Measurements from ENCODE around the gene GRPEL1.

The GRPEL1 gene

DNA sequence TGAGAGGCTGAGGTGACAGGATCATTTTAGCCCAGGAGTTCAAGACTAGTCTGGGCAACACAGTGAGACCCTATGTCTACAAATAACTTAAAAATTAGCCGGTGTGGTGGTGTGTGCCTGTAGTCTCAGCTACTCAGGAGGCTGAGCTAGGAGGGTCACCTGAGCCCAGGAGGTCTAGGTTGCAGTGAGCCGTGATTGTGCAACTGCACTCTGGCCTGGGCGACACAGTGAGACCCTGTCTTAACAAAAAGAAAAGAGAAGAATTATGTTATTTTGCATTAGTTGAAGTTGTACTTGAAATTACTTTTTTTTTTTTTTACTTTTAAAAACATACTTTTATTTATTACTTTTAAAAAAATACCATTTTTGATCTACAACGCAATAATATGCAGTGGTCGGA is 46.5 kb downstream of the GRPEL1 start:
- no peak for DNase-seq

- no peak for DNase-seq
These were observed 47.0 kb downstream of the GRPEL1 start for GRCh38 chr4:7020856-7021255.

DNA sequence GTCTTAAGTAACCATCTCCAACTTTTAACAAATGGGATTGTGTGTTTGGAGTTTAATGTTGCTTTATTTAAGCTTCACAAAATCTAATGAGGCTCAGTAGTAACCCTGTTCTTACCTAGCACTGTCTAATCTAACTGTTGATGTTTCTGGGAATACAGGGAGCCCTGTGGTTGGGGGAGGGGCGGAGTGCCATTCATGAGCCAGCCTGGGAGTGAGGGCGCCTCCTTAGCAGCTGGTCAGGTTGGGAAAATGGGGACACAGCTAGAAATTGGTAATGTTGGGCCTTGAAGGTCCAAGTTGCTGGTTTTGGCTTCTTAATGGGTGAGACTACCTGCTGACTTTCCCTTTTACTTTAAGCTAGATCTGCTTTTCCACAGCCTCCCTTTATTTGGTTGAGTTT is 47.6 kb downstream of the GRPEL1 start:
- no peak for DNase-seq

GRCh38 chr4:7019367-7019766 is 48.5 kb downstream of the GRPEL1 start:
- DNase-seq: no peak

GRCh38 chr4:7018281-7018680 is 49.6 kb downstream of the GRPEL1 start:
- DNase-seq: no peak

DNA sequence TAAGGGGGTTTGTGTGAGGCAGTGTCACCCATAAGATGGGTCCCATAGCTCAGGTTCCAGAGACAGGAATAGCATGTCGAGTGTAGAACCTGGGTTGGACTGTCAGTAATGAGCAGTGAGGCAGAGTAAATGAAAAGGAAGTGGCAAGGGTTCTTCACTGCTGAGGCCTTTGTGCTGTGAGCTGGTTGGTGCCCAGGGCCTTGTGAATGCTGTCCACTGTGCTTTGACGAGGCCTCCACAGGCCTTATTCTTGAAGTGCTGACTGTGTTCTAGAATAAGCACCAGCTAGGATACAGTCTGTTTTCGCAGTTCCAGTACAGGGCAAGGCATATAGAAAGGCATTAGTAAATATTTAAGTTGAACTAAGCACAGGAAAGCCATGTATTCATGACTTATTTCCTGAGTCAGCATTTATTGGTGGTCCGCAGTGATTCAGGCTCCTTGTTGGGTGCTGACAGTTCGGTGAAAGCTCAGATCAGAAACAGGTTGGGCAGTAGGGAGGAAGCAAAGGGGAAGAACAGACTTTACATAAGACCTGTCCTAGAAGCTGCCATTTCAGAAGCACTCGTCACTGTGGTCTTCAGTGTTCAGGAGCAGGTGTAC is 50.3 kb downstream of the GRPEL1 start:
- DNase-seq: no peak

DNA sequence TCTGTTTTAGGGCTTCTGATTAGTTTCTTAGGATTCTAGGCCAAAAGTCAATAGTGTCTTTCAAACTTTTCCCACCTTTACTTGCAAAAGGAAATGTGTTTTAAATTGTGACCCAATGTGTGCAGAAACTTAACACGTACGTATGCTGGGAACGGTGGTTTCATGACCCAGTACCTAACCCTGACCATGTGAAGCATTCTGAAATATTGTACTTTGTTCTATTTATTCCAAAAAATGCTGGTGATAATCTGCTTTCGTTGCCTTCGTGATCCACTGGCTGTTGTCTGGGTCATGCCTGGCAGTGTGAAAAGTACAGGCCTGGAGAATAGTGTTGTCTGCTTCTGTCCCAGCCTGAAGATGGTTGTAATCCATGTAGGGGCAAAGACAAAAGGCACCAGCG is 51.4 kb downstream of the GRPEL1 start:
- no peak for DNase-seq

GRCh38 chr4:7016086-7016485 is 51.8 kb downstream of the GRPEL1 start:
- no peak for DNase-seq

DNA sequence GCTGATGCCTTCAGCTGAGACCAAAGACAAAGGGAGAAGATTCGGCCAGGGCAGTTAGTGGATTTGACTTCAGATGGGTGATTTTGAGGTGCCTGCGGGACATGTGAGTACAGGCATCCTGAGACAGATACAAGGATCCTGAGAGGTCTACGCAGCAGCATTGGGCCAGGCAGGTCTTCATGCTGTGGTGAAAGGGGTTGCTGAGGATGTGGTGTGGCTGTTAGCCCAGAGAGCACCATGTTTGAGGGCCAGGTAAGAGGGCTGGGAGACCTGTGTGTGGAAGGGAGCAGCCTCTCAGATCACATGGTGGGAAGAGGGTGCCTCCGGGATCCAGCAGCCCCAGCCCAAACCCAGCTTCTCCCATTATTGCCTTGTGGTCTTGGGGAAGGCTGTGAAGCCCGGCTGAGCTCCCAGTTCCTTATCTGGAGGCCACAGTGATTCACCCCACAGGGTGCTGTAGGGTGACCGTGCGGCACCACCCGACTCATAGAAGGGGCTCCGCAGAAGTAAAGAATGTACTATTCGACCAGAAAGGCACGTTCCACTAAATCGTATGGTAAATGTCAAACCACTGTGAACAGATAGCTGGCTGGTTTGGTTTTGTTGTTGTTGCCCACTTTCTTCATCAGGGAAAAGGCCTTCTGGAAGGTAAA is 52.4 kb downstream of the GRPEL1 start:
- DNase-seq: no peak

DNA sequence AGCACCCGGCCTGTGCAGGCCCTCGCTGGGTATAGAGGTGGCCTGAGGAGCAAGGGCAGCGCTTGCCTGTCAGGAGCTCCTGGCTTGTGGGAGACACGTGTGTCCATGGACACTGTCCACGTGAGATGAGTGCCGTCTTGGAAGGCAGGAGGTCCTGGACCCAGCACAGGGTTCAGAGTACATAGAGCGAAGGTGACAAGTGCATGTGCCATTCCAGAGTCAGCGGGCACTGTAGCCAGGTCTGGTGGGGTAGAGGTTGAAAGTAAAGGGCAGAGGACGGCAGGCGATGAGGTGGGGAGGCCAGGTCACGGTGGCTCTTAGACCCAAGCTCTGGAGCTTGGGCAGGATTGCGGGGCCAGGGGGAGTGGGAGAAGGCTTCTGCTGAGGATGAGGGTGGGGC is 53.0 kb downstream of the GRPEL1 start:
- no peak for DNase-seq

DNA sequence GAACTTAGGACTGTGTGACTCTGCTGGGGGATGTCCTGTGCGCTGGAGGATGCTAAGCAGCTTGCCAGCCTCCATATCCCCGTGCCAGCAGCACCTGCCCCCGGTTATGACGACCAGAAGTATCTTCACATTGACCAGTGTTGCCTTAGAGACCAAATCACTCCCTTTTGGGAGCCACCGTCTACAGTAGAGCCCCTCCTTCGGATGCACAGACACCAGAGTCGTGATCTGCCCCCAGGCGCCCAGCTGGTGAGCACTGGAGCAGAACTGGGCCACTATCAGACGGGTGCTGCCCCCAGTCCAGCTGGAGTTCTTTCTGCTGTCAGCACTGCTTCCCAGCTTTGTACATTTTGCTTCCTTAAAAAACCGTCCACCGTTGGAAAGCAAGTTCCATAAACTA is 54.7 kb downstream of the GRPEL1 start:
- no peak for DNase-seq

DNA sequence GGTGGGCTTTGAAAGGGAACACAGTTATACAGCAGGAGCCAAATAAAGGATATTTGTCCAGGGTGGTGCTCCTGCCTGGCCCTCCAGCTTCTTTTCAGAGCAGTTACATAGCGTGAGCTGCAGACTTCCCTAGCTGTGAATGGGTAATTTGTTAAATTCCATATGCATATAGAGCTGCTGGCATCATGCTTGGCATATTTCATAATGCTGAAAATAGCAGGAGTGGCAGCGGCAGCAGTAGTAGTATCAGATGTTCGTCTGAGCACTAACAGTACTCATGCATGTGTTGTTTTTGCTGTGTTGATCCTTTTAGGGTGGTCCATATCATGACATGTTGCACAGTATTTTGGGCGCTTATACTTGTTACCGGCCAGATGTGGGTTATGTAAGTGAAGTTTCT is 58.3 kb downstream of the GRPEL1 start:
- DNase-seq: no peak
